Sigmoid colon (tissue), 4 donors: Measurements from ENCODE around the gene PLEKHA7.

Experiments used
- CTCF ChIP-seq, 4 experiments: fragments of 450-650 bp in 3 of 4; fragments of 200-600 bp in 1 of 4; IDR thresholded peaks; one replicate each; pipeline ENCODE4 v1.5.1; 2016 to 2019; ENCODE audit warnings: antibody characterized with exemption in 4 of 4, mild to moderate bottlenecking in 3 of 4, moderate library complexity in 2 of 4
- EP300 ChIP-seq, 4 donors: sonication (generic); formaldehyde crosslinking; IDR thresholded peaks; one replicate each; pipeline ENCODE4 v1.6.1; 2017; ENCODE audit warnings: antibody characterized with exemption in 4 of 4
- POLR2A ChIP-seq, 2 donors: fragments of 450-650 bp; IDR thresholded peaks; one replicate each; pipeline ENCODE4 v1.6.1; 2016; ENCODE audit warnings: antibody characterized with exemption in 2 of 2, mild to moderate bottlenecking in 2 of 2, moderate library complexity in 2 of 2
- POLR2AphosphoS5 ChIP-seq, 4 donors: sonication (generic); formaldehyde crosslinking; IDR thresholded peaks; one replicate each; pipeline ENCODE4 v1.6.1; 2017; ENCODE audit warnings: antibody characterized with exemption in 4 of 4

DNA sequence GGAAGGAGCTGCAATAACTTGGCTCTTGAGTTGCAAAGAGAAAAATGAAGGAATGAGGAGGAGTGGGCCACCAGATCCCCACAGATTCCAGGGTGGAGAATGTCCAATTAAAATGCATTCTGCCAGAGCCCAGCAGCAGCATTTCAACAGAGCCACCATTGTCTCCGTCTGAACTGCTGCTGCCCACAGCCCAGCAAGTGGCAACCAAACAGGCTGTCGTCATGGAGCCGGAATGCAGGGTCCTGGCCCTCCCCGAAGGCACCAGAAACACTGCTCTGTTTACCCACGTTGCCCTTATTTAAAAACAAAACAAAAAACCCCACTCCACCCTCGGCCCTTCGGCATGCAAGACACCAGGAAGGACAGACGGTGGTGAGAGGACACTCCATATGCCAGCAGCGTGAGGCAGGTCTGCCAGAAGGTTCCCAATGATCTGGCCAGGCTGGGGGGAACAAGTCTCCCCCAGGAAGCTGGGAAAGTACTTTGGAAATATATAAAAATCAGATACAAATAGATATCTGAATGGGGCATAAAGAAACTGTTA is 32.5 kb downstream of the PLEKHA7 start:
- TF ChIP-seq CTCF (IDR thresholded peaks at IDR 0.05) (no peak), POLR2A (IDR thresholded peaks at IDR 0.05) (no peak), EP300 (IDR thresholded peaks at IDR 0.05) (peak in 1 of 4 donors; percentile 6), POLR2AphosphoS5 (IDR thresholded peaks at IDR 0.05) (no peak)
